Ovary (tissue), 3 donors: ENCODE results near the gene ABCC11.

Source experiments
- CTCF ChIP-seq, 3 donors: fragments of 450-650 bp in 2 of 3; fragments of 200-600 bp in 1 of 3; IDR thresholded peaks; one replicate each; pipeline versions ENCODE4 v1.5.1 to v1.8.0; 2016 to 2022; ENCODE audit warnings: antibody characterized with exemption in 3 of 3, mild to moderate bottlenecking in 1 of 3
- POLR2A ChIP-seq: fragments of 450-650 bp; IDR thresholded peaks from one replicate; pipeline ENCODE4 v1.6.1; 2017; ENCODE audit warnings: antibody characterized with exemption, mild to moderate bottlenecking, moderate library complexity
- donor health status: DM: no; HTN: no; CAD: no.

GRCh38 chr16:48132696-48133095 lies 114.6 kb downstream of the ABCC11 start:
- no peak for TF ChIP-seq CTCF (IDR thresholded peaks at IDR 0.05)
- TF ChIP-seq POLR2A: no peak
